K562 (cell line): ENCODE results near the gene AP4E1. TPM values are rescaled to one million over a fixed set of nuclear protein-coding genes. Genes with fewer than 3 reads are reported as not detected.

Source experiments
- CBFA2T3 ChIP-seq: fragments of 450-650 bp; IDR thresholded peaks from 2 replicates; pipeline ENCODE4 v1.6.1; 2017
- CHD4 ChIP-seq: fragments of 200-600 bp; sonication (generic); IDR thresholded peaks from 3 replicates; pipeline ENCODE4 v1.6.1; 2012; ENCODE audit warnings: low read depth, mild to moderate bottlenecking, mixed read lengths, low read length, inconsistent platforms; ENCODE audit not compliant: insufficient read depth, insufficient replicate concordance, poor library complexity, severe bottlenecking
- CXXC5 ChIP-seq: fragments of 250-450 bp; sonication (Bioruptor Pico); IDR thresholded peaks from 2 replicates; pipeline ENCODE4 v1.8.0; 2022; ENCODE audit warnings: inconsistent platforms, mild to moderate bottlenecking, moderate library complexity
- HMGN3 ChIP-seq: IDR thresholded peaks from 2 replicates; pipeline ENCODE4 v1.6.1; 2011; ENCODE audit warnings: borderline replicate concordance, low read depth, mild to moderate bottlenecking, mixed read lengths, low read length; ENCODE audit not compliant: insufficient read length; ENCODE audit errors: extremely low read depth
- MBD2 ChIP-seq: sonication (generic); IDR thresholded peaks from 2 replicates; pipeline ENCODE4 v1.6.1; 2016; ENCODE audit warnings: low read depth, borderline replicate concordance
- MTA2 ChIP-seq: fragments of 450-650 bp; IDR thresholded peaks from 2 replicates; pipeline ENCODE4 v1.6.1; 2016; ENCODE audit warnings: low read depth
- NCOA1 ChIP-seq: fragments of 450-650 bp; IDR thresholded peaks from 2 replicates; pipeline ENCODE4 v1.6.1; 2016; ENCODE audit warnings: low read depth
- POLR2AphosphoS2 ChIP-seq: IDR thresholded peaks from 2 replicates; pipeline ENCODE4 v1.6.1; 2012; ENCODE audit warnings: low read length, improper control_type of control experiment
- SOX6 ChIP-seq: fragments of 450-650 bp; IDR thresholded peaks from 2 replicates; pipeline ENCODE4 v1.6.1; 2014; ENCODE audit warnings: mild to moderate bottlenecking
- SP2 ChIP-seq: IDR thresholded peaks from 2 replicates; pipeline ENCODE4 v1.6.1; 2011; ENCODE audit warnings: mild to moderate bottlenecking, low read depth, low read length, moderate library complexity; ENCODE audit not compliant: poor library complexity, severe bottlenecking; ENCODE audit errors: extremely low read depth
- ZNF408 ChIP-seq: fragments of 250-450 bp; sonication (Bioruptor Pico); IDR thresholded peaks from 2 replicates; pipeline ENCODE4 v1.4.0; 2020; ENCODE audit warnings: low read depth, mild to moderate bottlenecking, moderate library complexity
- ZNF444 ChIP-seq: fragments of 250-450 bp; sonication (Bioruptor Pico); IDR thresholded peaks from 2 replicates; pipeline ENCODE4 v1.4.0; 2020; ENCODE audit warnings: mild to moderate bottlenecking, moderate library complexity
- ZNF707 ChIP-seq: fragments of 250-450 bp; sonication (Bioruptor Pico); conservative IDR thresholded peaks from 2 replicates; pipeline ENCODE4 v1.8.0; 2022; ENCODE audit warnings: inconsistent platforms, mild to moderate bottlenecking, moderate library complexity
- polyA plus RNA-seq, 8 experiments: library from polyadenylated mRNA; depleted of rRNA in 4 of 8; stranded (reverse) in 5 of 8; unstranded in 3 of 8; fragments of >200 nt; fragmentation: Nextera tagmentation in 2 of 8; fragmentation: Illumina TruSeq in 1 of 8; extraction: Ambion mirVana in 2 of 8; extraction: Trizol in 1 of 8; gene quantifications; 2 replicates each; pipeline versions ENCODE4 v1.2.1 to v1.2.3, GENCODE V29; 2011 to 2014; ENCODE audit warnings: inconsistent platforms in 1 of 8, missing spikeins in 1 of 8
- total RNA-seq, 7 experiments: library from RNA; depleted of rRNA in 6 of 7; stranded (reverse); fragments of >200 nt in 6 of 7; fragmentation: Illumina TruSeq in 2 of 7; extraction: Trizol in 2 of 7; gene quantifications; 2 replicates each; pipeline versions ENCODE4 v1.2.1 to v1.2.3, GENCODE V29; 2011 to 2021; ENCODE audit warnings: low replicate concordance in 1 of 7
- TF ChIP-seq, protein P1 (sequence below): sonication (generic); formaldehyde crosslinking; IDR thresholded peaks from 2 replicates; pipeline ENCODE4 v1.8.0; 2023; ENCODE audit warnings: mild to moderate bottlenecking, missing genetic modification reagents
- TF ChIP-seq, protein P2 (sequence below): fragments of 450-650 bp; formaldehyde crosslinking; IDR thresholded peaks from 2 replicates; pipeline ENCODE4 v1.4.0; 2022; ENCODE audit warnings: missing genetic modification characterization
- TF ChIP-seq, protein P3 (sequence below): fragments of 250-450 bp; sonication (Bioruptor Pico); IDR thresholded peaks from 2 replicates; pipeline ENCODE4 v1.4.0; 2020; ENCODE audit warnings: mild to moderate bottlenecking, moderate library complexity
- TF ChIP-seq, protein P4 (sequence below): fragments of 150-350 bp; IDR thresholded peaks from 2 replicates; pipeline ENCODE4 v1.6.1; 2014; ENCODE audit warnings: low read depth, mild to moderate bottlenecking, low read length, borderline replicate concordance

Gene AP4E1
- total and polyA plus RNA-seq, 9 of the 15 experiments (the other 6 are each of a cell fraction or from before 2014, with no cell fraction given): 1.3 to 11.5 (median 4.4) TPM

DNA sequence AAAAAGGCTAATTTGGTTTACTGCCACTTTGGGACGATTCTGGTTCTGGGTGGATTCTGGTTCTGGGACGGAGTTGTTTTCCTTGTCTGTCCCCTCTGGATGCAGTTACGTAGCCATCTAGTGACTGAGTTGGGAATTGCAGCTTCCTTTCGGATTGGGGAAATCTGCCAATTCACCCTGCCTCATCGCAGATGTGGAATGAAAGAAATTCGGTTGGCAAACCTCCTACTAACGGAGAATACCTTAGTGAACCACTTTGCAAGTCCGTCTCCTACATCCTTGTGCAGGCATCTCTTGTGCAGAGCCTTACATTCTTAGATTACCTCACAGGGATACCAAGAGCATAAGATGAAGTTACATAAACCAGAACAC is 31.5 kb upstream of the AP4E1 start (continued):
- TF ChIP-seq, protein P1, sequence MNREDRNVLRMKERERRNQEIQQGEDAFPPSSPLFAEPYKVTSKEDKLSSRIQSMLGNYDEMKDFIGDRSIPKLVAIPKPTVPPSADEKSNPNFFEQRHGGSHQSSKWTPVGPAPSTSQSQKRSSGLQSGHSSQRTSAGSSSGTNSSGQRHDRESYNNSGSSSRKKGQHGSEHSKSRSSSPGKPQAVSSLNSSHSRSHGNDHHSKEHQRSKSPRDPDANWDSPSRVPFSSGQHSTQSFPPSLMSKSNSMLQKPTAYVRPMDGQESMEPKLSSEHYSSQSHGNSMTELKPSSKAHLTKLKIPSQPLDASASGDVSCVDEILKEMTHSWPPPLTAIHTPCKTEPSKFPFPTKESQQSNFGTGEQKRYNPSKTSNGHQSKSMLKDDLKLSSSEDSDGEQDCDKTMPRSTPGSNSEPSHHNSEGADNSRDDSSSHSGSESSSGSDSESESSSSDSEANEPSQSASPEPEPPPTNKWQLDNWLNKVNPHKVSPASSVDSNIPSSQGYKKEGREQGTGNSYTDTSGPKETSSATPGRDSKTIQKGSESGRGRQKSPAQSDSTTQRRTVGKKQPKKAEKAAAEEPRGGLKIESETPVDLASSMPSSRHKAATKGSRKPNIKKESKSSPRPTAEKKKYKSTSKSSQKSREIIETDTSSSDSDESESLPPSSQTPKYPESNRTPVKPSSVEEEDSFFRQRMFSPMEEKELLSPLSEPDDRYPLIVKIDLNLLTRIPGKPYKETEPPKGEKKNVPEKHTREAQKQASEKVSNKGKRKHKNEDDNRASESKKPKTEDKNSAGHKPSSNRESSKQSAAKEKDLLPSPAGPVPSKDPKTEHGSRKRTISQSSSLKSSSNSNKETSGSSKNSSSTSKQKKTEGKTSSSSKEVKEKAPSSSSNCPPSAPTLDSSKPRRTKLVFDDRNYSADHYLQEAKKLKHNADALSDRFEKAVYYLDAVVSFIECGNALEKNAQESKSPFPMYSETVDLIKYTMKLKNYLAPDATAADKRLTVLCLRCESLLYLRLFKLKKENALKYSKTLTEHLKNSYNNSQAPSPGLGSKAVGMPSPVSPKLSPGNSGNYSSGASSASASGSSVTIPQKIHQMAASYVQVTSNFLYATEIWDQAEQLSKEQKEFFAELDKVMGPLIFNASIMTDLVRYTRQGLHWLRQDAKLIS (CRISPR knock-in tag): no peak
- TF ChIP-seq ZNF408 (CRISPR knock-in tag): no peak
- no peak for TF ChIP-seq CXXC5 (CRISPR knock-in tag)
- no peak for TF ChIP-seq ZNF444 (CRISPR knock-in tag)
- no peak for TF ChIP-seq HMGN3
- no peak for TF ChIP-seq CHD4
- no peak for TF ChIP-seq ZNF707 (CRISPR knock-in tag)
- TF ChIP-seq CBFA2T3: no peak
- TF ChIP-seq, protein P2, sequence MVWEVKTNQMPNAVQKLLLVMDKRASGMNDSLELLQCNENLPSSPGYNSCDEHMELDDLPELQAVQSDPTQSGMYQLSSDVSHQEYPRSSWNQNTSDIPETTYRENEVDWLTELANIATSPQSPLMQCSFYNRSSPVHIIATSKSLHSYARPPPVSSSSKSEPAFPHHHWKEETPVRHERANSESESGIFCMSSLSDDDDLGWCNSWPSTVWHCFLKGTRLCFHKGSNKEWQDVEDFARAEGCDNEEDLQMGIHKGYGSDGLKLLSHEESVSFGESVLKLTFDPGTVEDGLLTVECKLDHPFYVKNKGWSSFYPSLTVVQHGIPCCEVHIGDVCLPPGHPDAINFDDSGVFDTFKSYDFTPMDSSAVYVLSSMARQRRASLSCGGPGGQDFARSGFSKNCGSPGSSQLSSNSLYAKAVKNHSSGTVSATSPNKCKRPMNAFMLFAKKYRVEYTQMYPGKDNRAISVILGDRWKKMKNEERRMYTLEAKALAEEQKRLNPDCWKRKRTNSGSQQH: no peak
- no peak for TF ChIP-seq SP2
- no peak for TF ChIP-seq MBD2
- TF ChIP-seq SOX6: no peak; the same call in 1 of the 2 replicates
- no peak for TF ChIP-seq NCOA1
- TF ChIP-seq POLR2AphosphoS2: no peak
- TF ChIP-seq, protein P3, sequence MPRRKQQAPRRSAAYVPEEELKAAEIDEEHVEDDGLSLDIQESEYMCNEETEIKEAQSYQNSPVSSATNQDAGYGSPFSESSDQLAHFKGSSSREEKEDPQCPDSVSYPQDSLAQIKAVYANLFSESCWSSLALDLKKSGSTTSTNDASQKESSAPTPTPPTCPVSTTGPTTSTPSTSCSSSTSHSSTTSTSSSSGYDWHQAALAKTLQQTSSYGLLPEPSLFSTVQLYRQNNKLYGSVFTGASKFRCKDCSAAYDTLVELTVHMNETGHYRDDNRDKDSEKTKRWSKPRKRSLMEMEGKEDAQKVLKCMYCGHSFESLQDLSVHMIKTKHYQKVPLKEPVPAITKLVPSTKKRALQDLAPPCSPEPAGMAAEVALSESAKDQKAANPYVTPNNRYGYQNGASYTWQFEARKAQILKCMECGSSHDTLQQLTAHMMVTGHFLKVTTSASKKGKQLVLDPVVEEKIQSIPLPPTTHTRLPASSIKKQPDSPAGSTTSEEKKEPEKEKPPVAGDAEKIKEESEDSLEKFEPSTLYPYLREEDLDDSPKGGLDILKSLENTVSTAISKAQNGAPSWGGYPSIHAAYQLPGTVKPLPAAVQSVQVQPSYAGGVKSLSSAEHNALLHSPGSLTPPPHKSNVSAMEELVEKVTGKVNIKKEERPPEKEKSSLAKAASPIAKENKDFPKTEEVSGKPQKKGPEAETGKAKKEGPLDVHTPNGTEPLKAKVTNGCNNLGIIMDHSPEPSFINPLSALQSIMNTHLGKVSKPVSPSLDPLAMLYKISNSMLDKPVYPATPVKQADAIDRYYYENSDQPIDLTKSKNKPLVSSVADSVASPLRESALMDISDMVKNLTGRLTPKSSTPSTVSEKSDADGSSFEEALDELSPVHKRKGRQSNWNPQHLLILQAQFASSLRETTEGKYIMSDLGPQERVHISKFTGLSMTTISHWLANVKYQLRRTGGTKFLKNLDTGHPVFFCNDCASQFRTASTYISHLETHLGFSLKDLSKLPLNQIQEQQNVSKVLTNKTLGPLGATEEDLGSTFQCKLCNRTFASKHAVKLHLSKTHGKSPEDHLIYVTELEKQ (CRISPR knock-in tag): no peak
- TF ChIP-seq, protein P4, sequence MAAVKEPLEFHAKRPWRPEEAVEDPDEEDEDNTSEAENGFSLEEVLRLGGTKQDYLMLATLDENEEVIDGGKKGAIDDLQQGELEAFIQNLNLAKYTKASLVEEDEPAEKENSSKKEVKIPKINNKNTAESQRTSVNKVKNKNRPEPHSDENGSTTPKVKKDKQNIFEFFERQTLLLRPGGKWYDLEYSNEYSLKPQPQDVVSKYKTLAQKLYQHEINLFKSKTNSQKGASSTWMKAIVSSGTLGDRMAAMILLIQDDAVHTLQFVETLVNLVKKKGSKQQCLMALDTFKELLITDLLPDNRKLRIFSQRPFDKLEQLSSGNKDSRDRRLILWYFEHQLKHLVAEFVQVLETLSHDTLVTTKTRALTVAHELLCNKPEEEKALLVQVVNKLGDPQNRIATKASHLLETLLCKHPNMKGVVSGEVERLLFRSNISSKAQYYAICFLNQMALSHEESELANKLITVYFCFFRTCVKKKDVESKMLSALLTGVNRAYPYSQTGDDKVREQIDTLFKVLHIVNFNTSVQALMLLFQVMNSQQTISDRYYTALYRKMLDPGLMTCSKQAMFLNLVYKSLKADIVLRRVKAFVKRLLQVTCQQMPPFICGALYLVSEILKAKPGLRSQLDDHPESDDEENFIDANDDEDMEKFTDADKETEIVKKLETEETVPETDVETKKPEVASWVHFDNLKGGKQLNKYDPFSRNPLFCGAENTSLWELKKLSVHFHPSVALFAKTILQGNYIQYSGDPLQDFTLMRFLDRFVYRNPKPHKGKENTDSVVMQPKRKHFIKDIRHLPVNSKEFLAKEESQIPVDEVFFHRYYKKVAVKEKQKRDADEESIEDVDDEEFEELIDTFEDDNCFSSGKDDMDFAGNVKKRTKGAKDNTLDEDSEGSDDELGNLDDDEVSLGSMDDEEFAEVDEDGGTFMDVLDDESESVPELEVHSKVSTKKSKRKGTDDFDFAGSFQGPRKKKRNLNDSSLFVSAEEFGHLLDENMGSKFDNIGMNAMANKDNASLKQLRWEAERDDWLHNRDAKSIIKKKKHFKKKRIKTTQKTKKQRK: no peak
- TF ChIP-seq MTA2: 0 out of 2 replicates have a peak, but pooled peaks have one; percentile 13
